Measurements from ENCODE around the gene TANC1. TPM values are rescaled to one million over a fixed set of nuclear protein-coding genes. Genes with fewer than 3 reads are reported as not detected.

TANC1 gene
- total and polyA plus RNA-seq, 2 of the 4 experiments (the other 2 are of a cell fraction): 10.2 to 12.9 TPM

DNA sequence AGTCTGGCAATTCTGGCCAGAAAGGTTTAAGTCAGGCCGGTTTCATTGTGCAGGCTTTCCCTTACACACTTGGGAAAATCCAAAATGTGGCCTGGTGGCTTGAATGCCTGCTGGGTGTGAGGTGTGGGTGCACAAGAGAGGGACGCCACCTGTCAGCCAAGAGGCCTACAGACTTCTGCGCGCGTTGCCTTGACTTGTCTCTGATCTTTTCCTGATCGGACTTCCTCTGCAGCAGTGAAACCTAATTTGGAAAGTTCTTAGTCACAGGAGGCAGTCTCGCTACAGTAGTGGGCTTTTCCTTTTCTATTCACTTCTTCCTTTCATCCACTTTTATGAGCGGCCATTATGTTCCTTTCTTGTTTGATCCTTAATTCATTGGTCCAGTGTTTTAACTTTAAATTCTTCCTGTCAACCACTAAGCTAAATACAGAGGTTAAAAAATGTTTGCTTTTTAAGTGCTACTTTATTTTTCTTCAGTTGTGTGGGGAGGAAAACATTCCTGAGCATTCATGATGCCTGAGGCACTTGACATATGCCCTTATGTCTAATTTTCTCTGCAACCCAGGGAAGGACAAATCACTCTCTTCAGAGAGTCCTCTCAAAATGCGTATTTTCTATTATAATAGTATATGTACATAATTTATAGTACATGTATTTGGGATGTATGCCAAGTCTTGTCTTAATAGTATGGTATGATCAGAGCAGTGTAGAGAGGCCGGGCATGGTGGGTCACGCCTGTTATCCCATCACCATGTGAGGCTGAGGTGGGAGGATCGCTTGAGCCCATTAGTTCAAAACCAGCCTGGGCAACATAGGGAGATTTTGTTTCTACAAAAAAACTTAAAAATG is 189.1 kb downstream of the TANC1 start (continued):
- TF ChIP-seq RFX5 (IDR thresholded peaks at IDR 0.05; ENCODE audit: low read depth, low read length): no peak

DNA sequence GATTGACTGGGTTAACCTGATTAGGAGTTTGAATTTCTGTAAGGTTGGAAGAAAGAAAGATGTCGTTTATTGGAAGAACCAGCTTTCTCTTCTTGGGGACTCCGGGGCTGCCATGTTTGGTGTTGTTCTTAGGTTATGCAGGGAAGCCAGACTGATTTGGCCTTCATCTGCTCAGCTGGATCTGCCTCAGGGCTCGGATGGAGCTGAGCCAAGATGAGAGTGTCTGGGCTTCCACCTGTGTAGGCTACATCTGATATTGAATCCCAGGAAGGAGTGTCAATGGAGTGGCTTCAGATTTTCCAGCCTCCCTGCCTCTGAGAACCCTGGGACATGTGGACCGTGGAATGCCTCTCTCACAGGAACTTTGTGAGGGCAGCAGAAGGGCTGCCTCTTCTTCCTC is 192.0 kb downstream of the TANC1 start:
- H3K23ac ChIP-seq (ENCODE audit: low read depth, low read length): no peak overlapping the region
- H2AFZ ChIP-seq (replicated peaks; ENCODE audit: low read length, poor library complexity): no peak overlapping the region
- H4K5ac ChIP-seq (ENCODE audit: low read depth, low read length): no peak overlapping the region
- TF ChIP-seq RCOR1 (IDR thresholded peaks at IDR 0.05; ENCODE audit: insufficient replicate concordance, low read length) (no peak), MXI1 (IDR thresholded peaks at IDR 0.05; ENCODE audit: borderline replicate concordance, low read depth, low read length) (no peak), FOS (IDR thresholded peaks at IDR 0.05; ENCODE audit: low read depth, low read length) (no peak)
- TF ChIP-seq, protein P1, sequence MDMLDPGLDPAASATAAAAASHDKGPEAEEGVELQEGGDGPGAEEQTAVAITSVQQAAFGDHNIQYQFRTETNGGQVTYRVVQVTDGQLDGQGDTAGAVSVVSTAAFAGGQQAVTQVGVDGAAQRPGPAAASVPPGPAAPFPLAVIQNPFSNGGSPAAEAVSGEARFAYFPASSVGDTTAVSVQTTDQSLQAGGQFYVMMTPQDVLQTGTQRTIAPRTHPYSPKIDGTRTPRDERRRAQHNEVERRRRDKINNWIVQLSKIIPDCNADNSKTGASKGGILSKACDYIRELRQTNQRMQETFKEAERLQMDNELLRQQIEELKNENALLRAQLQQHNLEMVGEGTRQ (IDR thresholded peaks at IDR 0.05; ENCODE audit: low read depth, low read length): no peak
- H3K9ac ChIP-seq (ENCODE audit: low read depth, low read length): no peak overlapping the region
- no peak overlapping the region for H4K91ac ChIP-seq (ENCODE audit: insufficient read depth, low read depth, low read length)
- no peak overlapping the region for H3K14ac ChIP-seq (replicated peaks; ENCODE audit: low read depth, low read length)
- H3K18ac ChIP-seq (ENCODE audit: low read depth, low read length): no peak overlapping the region
- no peaks in the 10 kb centered on the region for H4K20me1 ChIP-seq (ENCODE audit: insufficient read depth, low read length)
- H2BK120ac ChIP-seq (ENCODE audit: low read depth, low read length): no peak overlapping the region
- ChIA-PET POLR2A (ENCODE audit: unreplicated experiment) (no interaction called here), CTCF (no interaction called here)
- no peak overlapping the region for H3K4me3 ChIP-seq (ENCODE audit: insufficient read depth, low read depth, low read length)
- peaks cover 6% of the 10 kb centered on the region; the same call in 1 of the 2 replicates for H3K4me1 ChIP-seq (ENCODE audit: control insufficient read depth, insufficient read depth, low read length)
- peaks cover 0 to 27% of the 10 kb centered on the region in 2 experiments for H3K79me1 ChIP-seq (ENCODE audit: low read depth in 1 of 2, low read length in 2 of 2)
- no peak overlapping the region for H3K4ac ChIP-seq (ENCODE audit: low read depth, low read length)
- no peak overlapping the region for H2AK9ac ChIP-seq (replicated peaks; ENCODE audit: low read depth, low read length, poor library complexity)
- ATAC-seq (ENCODE audit: low read depth) (no peak), DNase-seq (no peak)
- H4K8ac ChIP-seq (ENCODE audit: low read depth in 2 of 2, low read length in 2 of 2): no peak overlapping the region
- no peaks in the 10 kb centered on the region for H3K9me3 ChIP-seq (ENCODE audit: control insufficient read depth, insufficient read depth, low read length)
- no peak overlapping the region for H2BK20ac ChIP-seq (ENCODE audit: low read depth, low read length)
- H2AK5ac ChIP-seq (ENCODE audit: low read depth, low read length): no peak overlapping the region
- peaks cover 24% of the 10 kb centered on the region for H3K36me3 ChIP-seq (ENCODE audit: control insufficient read depth, insufficient read depth, low read length)
- in situ Hi-C loops (cut with MboI; ENCODE audit: low sequenced_read_pairs) (no loop called here), dilution Hi-C loops (cut with HindIII; ENCODE audit: low sequenced_read_pairs, unreplicated experiment) (no loop called here), intact Hi-C loops (cut with micrococcal nuclease) (no loop called here)
- H3K9me1 ChIP-seq (ENCODE audit: insufficient read depth, low read length): peaks cover 9% of the 10 kb centered on the region; the same call in 1 of the 2 replicates
- no peak overlapping the region for H2BK5ac ChIP-seq (ENCODE audit: low read depth, low read length, poor library complexity, severe bottlenecking)
- no peaks in the 10 kb centered on the region for H3K27me3 ChIP-seq (ENCODE audit: control insufficient read depth, insufficient read depth, low read length)
- no peak overlapping the region for H3K4me2 ChIP-seq (ENCODE audit: low read depth, low read length)
- H3K27ac ChIP-seq (ENCODE audit: insufficient read depth, low read length): no peak overlapping the region
- no peak overlapping the region for H2BK15ac ChIP-seq (ENCODE audit: low read depth, low read length)
- WGBS, 2 experiments (ENCODE audit: extremely low coverage in 2 of 2, insufficient read length in 1 of 2): 100% methylated on average over 1 of the region's 4 CpGs; no CpG with 5 or more reads in 1 of the 2 experiments
- no TSS peak for BruUV-seq (replicated peaks)
- no peak overlapping the region for H3K56ac ChIP-seq (ENCODE audit: extremely low read depth, insufficient read depth, low read length)

Data from IMR-90 (cell line).